ENCODE results near the gene APOL4.

Gene APOL4

GRCh38 chr22:36182857-36183256 lies 18.8 kb downstream of the APOL4 start:
- DNase-seq (ENCODE audit: low read depth in 1 of 2, low spot score in 1 of 2): no peak
- no peaks in the 10 kb centered on the region for H3K27me3 ChIP-seq (ENCODE audit: insufficient read depth, poor library complexity, severe bottlenecking)
- H3K4me3 ChIP-seq (replicated peaks; ENCODE audit: insufficient read depth, low read length): no peak overlapping the region
- TF ChIP-seq POLR2AphosphoS5 (IDR thresholded peaks at IDR 0.05; ENCODE audit: low read depth) (no peak), CTCF (IDR thresholded peaks at IDR 0.05; ENCODE audit: insufficient read depth, low read length) (no peak), GABPA (IDR thresholded peaks at IDR 0.05; ENCODE audit: low read depth) (no peak), SPI1 (IDR thresholded peaks at IDR 0.05; ENCODE audit: borderline replicate concordance, low read depth) (no peak), REST (IDR thresholded peaks at IDR 0.05; ENCODE audit: insufficient replicate concordance, low read depth) (no peak)
- H3K27ac ChIP-seq (replicated peaks): no peak overlapping the region

GRCh38 chr22:36182056-36182455 lies 19.6 kb downstream of the APOL4 start:
- Histone ChIP-seq H3K27ac (replicated peaks) (no peak overlapping the region), H3K4me3 (replicated peaks; ENCODE audit: insufficient read depth, low read length) (no peak overlapping the region), H3K27me3 (ENCODE audit: insufficient read depth, poor library complexity, severe bottlenecking) (no peaks in the 10 kb centered on the region)
- no peak for TF ChIP-seq GABPA (IDR thresholded peaks at IDR 0.05; ENCODE audit: low read depth)
- no peak for TF ChIP-seq POLR2AphosphoS5 (IDR thresholded peaks at IDR 0.05; ENCODE audit: low read depth)
- no peak for TF ChIP-seq SPI1 (IDR thresholded peaks at IDR 0.05; ENCODE audit: borderline replicate concordance, low read depth)
- no peak for TF ChIP-seq REST (IDR thresholded peaks at IDR 0.05; ENCODE audit: insufficient replicate concordance, low read depth)
- TF ChIP-seq CTCF (IDR thresholded peaks at IDR 0.05; ENCODE audit: insufficient read depth, low read length): no peak
- DNase-seq (ENCODE audit: low read depth in 1 of 2, low spot score in 1 of 2): no peak

GRCh38 chr22:36180928-36181327 lies 20.7 kb downstream of the APOL4 start:
- no peak overlapping the region for H3K4me3 ChIP-seq (replicated peaks; ENCODE audit: insufficient read depth, low read length)
- no peak overlapping the region for H3K27ac ChIP-seq (replicated peaks)
- TF ChIP-seq POLR2AphosphoS5 (IDR thresholded peaks at IDR 0.05; ENCODE audit: low read depth): no peak
- no peak for TF ChIP-seq GABPA (IDR thresholded peaks at IDR 0.05; ENCODE audit: low read depth)
- no peak for TF ChIP-seq REST (IDR thresholded peaks at IDR 0.05; ENCODE audit: insufficient replicate concordance, low read depth)
- TF ChIP-seq SPI1 (IDR thresholded peaks at IDR 0.05; ENCODE audit: borderline replicate concordance, low read depth): no peak
- TF ChIP-seq CTCF (IDR thresholded peaks at IDR 0.05; ENCODE audit: insufficient read depth, low read length): no peak
- DNase-seq (ENCODE audit: low read depth in 1 of 2, low spot score in 1 of 2): no peak
- H3K27me3 ChIP-seq (ENCODE audit: insufficient read depth, poor library complexity, severe bottlenecking): no peaks in the 10 kb centered on the region

Measured in HL-60 (cell line).